Uterus (tissue), 2 donors: ENCODE measurements around the gene HOXA13.

Source experiments
- POLR2A ChIP-seq, 2 donors: fragments of 450-650 bp; IDR thresholded peaks; one replicate each; pipeline ENCODE4 v1.6.1; 2016; ENCODE audit warnings: antibody characterized with exemption in 2 of 2, mild to moderate bottlenecking in 1 of 2, moderate library complexity in 1 of 2
- TF ChIP-seq, protein P1 (sequence below), 4 experiments: fragments of 200-600 bp in 2 of 4; fragments of 450-650 bp in 2 of 4; sonication (generic) in 2 of 4; IDR thresholded peaks; one replicate each; pipeline ENCODE4 v1.5.1; 2016 to 2019; ENCODE audit warnings: antibody characterized with exemption in 4 of 4, mild to moderate bottlenecking in 2 of 4, moderate library complexity in 1 of 4

DNA sequence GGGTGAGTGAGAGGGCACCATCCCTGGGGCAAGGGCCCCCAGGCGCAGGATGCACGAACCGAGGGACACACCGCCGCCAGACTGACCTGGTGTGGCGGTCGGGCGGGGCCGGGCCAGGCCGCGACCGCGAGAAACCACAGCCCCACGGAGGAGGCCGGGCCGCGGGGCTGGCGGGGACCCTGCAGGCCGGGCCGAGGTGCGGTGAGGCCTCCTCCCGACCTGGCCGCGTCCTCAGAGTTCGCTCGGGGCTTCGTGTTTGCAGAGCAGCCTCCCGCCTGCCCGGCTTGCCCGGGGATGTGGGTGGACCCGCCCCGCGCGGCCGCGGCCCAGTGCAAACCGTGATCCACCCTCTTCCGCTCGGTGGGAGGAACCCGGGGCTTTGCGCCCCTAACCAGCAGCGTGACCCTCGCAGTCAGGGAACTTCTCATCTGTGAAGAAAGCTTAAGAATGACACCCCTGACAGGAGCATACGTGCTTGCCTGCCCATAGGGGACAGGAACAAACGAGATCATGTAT lies 20.6 kb upstream of the HOXA13 start:
- TF ChIP-seq, protein P1, sequence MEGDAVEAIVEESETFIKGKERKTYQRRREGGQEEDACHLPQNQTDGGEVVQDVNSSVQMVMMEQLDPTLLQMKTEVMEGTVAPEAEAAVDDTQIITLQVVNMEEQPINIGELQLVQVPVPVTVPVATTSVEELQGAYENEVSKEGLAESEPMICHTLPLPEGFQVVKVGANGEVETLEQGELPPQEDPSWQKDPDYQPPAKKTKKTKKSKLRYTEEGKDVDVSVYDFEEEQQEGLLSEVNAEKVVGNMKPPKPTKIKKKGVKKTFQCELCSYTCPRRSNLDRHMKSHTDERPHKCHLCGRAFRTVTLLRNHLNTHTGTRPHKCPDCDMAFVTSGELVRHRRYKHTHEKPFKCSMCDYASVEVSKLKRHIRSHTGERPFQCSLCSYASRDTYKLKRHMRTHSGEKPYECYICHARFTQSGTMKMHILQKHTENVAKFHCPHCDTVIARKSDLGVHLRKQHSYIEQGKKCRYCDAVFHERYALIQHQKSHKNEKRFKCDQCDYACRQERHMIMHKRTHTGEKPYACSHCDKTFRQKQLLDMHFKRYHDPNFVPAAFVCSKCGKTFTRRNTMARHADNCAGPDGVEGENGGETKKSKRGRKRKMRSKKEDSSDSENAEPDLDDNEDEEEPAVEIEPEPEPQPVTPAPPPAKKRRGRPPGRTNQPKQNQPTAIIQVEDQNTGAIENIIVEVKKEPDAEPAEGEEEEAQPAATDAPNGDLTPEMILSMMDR (IDR thresholded peaks at IDR 0.05): no peak
- TF ChIP-seq POLR2A (IDR thresholded peaks at IDR 0.05): no peak
